ENCODE results near the gene CFAP43.

- TF ChIP-seq CTCF (IDR thresholded peaks at IDR 0.05), result no peak
- TF ChIP-seq EZH2 (IDR thresholded peaks at IDR 0.05; ENCODE audit: borderline replicate concordance, insufficient read depth, low read depth, low read length, poor library complexity, severe bottlenecking), result no peak
These were observed 28.6 kb upstream of the CFAP43 start for GRCh38 chr10:104260775-104261115.
